ENCODE results near the gene RPL36. TPM values are rescaled to one million over a fixed set of nuclear protein-coding genes. Genes with fewer than 3 reads are reported as not detected.

RPL36 gene
- total and polyA plus RNA-seq, 10 donors = 294 to 2,825 (median 805) TPM

- no peak for TF ChIP-seq CTCF (IDR thresholded peaks at IDR 0.05 in 8 of 11, conservative IDR thresholded peaks at IDR 0.05 in 3 of 11)
- TF ChIP-seq POLR2AphosphoS5 (IDR thresholded peaks at IDR 0.05) = no peak
- no peak for TF ChIP-seq POLR2A (IDR thresholded peaks at IDR 0.05)
- 73 to 85% (median 81%) methylated on average over 5 of the region's 5 CpGs for WGBS, 5 donors
- intact Hi-C loops (cut with DNase I; ENCODE audit: low total_unique reads) = no loop called here
- H3K27me3 ChIP-seq (replicated peaks in 1 of 7) = no peaks in the 10 kb centered on the region
- no peaks in the 10 kb centered on the region for H3K9me3 ChIP-seq
- peaks cover 0 to 4% (median 0%) of the 10 kb centered on the region in 6 donors for H3K4me1 ChIP-seq
- no peak overlapping the region for H3K4me3 ChIP-seq
- H3K27ac ChIP-seq = peak overlapping the region in 1 of 8 donors; percentile 11
- H3K36me3 ChIP-seq = peaks cover 6 to 100% (median 100%) of the 10 kb centered on the region in 6 donors
- peak; percentile 29 for DNase-seq
Measured at GRCh38 chr19:5655412-5655811, 34.7 kb upstream of the RPL36 start.

- Histone ChIP-seq H3K27ac (no peak overlapping the region), H3K36me3 (peaks cover 12 to 100% (median 100%) of the 10 kb centered on the region in 6 donors), H3K27me3 (replicated peaks in 1 of 7) (no peaks in the 10 kb centered on the region), H3K4me3 (no peak overlapping the region), H3K9me3 (no peaks in the 10 kb centered on the region), H3K4me1 (no peaks in the 10 kb centered on the region)
- WGBS, 5 donors = 96 to 99% (median 98%) methylated on average over 42 of the region's 42 CpGs
- intact Hi-C loops (cut with DNase I; ENCODE audit: low total_unique reads) = no loop called here
- TF ChIP-seq CTCF (IDR thresholded peaks at IDR 0.05 in 8 of 11, conservative IDR thresholded peaks at IDR 0.05 in 3 of 11) = no peak
- peak; percentile 42 to 77 (median 53) for TF ChIP-seq POLR2AphosphoS5 (IDR thresholded peaks at IDR 0.05)
- no peak for TF ChIP-seq POLR2A (IDR thresholded peaks at IDR 0.05)
- peak; percentile 67 for DNase-seq
Measured at GRCh38 chr19:5661483-5661882, 28.6 kb upstream of the RPL36 start.

- no peaks in the 10 kb centered on the region for H3K9me3 ChIP-seq
- intact Hi-C loops (cut with DNase I; ENCODE audit: low total_unique reads) = no loop called here
- 92 to 98% (median 96%) methylated on average over 17 of the region's 17 CpGs for WGBS, 5 donors
- peaks cover 11 to 100% (median 99%) of the 10 kb centered on the region in 6 donors for H3K36me3 ChIP-seq
- H3K27ac ChIP-seq = no peak overlapping the region
- no peaks in the 10 kb centered on the region for H3K27me3 ChIP-seq (replicated peaks in 1 of 7)
- H3K4me3 ChIP-seq = no peak overlapping the region
- no peaks in the 10 kb centered on the region for H3K4me1 ChIP-seq
- DNase-seq = peak; percentile 64
- no peak for TF ChIP-seq CTCF (IDR thresholded peaks at IDR 0.05 in 8 of 11, conservative IDR thresholded peaks at IDR 0.05 in 3 of 11)
- no peak for TF ChIP-seq POLR2A (IDR thresholded peaks at IDR 0.05)
- peak in 1 of 3 donors; percentile 41 for TF ChIP-seq POLR2AphosphoS5 (IDR thresholded peaks at IDR 0.05)
Measured at GRCh38 chr19:5663904-5664303, 26.2 kb upstream of the RPL36 start.

- Histone ChIP-seq H3K27ac (no peak overlapping the region), H3K36me3 (peaks cover 9 to 100% (median 99%) of the 10 kb centered on the region in 6 donors), H3K4me1 (no peaks in the 10 kb centered on the region), H3K9me3 (no peaks in the 10 kb centered on the region), H3K27me3 (replicated peaks in 1 of 7) (no peaks in the 10 kb centered on the region), H3K4me3 (no peak overlapping the region)
- TF ChIP-seq POLR2AphosphoS5 (IDR thresholded peaks at IDR 0.05) (no peak), POLR2A (IDR thresholded peaks at IDR 0.05) (no peak), CTCF (IDR thresholded peaks at IDR 0.05 in 8 of 11, conservative IDR thresholded peaks at IDR 0.05 in 3 of 11) (no peak)
- DNase-seq = peak; percentile 33
- intact Hi-C loops (cut with DNase I; ENCODE audit: low total_unique reads) = no loop called here
- 85 to 100% (median 89%) methylated on average over 2 of the region's 2 CpGs for WGBS, 5 donors
Measured at GRCh38 chr19:5664515-5664914, 25.6 kb upstream of the RPL36 start.
